AG04449 (cell line): Measurements from ENCODE around the gene HPS1.
"Not testable (repeated sequence)": the region's sequence is repeated elsewhere in the genome, so short reads cannot be mapped to it uniquely, and the experiment has no call there.

Experiments used
- CTCF ChIA-PET: fragments of 350-600 bp; formaldehyde crosslinking; extraction: SDS; loops from one replicate; lab custom pipeline; 2021; ENCODE audit warnings: antibody characterized with exemption; lab: Yijun Ruan, JAX
- POLR2A ChIA-PET: fragments of 400-600, 350-600 bp; formaldehyde crosslinking; extraction: SDS; loops from one replicate; lab custom pipeline; 2020; ENCODE audit warnings: antibody characterized with exemption, inconsistent platforms; lab: Yijun Ruan, JAX
- DNase-seq: peaks from one replicate; pipeline ENCODE4 v3.0.0-alpha.2; 2010; ENCODE audit warnings: low read depth, low spot score
- H3K4me3 ChIP-seq: 2 replicates; pipeline ENCODE4 v1.5.1; 2011; ENCODE audit warnings: low read depth, mild to moderate bottlenecking, control low read depth, low read length
- CTCF ChIP-seq: IDR thresholded peaks from one replicate; pipeline ENCODE4 v1.5.1; 2011; ENCODE audit warnings: mild to moderate bottlenecking, moderate library complexity, low read length, control low read depth, inconsistent platforms; ENCODE audit not compliant: insufficient read depth; ENCODE audit errors: missing control alignments

HPS1 gene

GRCh38 chr10:98391065-98391464, 55.7 kb downstream of the HPS1 start:
- ChIA-PET POLR2A (no interaction called here), CTCF (interaction anchor here (1.0 to 7.7 kb wide), 5 partner anchors 9 to 145 kb away, joined by 3 to 77 read pairs (median 3); partner anchors contain the start of gene LOXL4)
- DNase-seq = no peak
- TF ChIP-seq CTCF = no peak
- no peak overlapping the region for H3K4me3 ChIP-seq

- CTCF ChIA-PET = interaction anchor here (1.0 to 7.7 kb wide), 5 partner anchors 8 to 144 kb away, joined by 3 to 77 read pairs (median 3); partner anchors contain the start of gene LOXL4
- DNase-seq = no peak
- no peak overlapping the region for H3K4me3 ChIP-seq
- no peak for TF ChIP-seq CTCF
- POLR2A ChIA-PET = no interaction called here
Measured at GRCh38 chr10:98390406-98390805, 56.3 kb downstream of the HPS1 start.

- ChIA-PET CTCF (no interaction called here), POLR2A (no interaction called here)
- TF ChIP-seq CTCF = no peak
- DNase-seq = no peak
- H3K4me3 ChIP-seq = no peak overlapping the region
Measured at GRCh38 chr10:98389398-98389797, 57.3 kb downstream of the HPS1 start.

- CTCF ChIA-PET = interaction anchor here (1.1 to 1.4 kb wide), 2 partner anchors 79 to 89 kb away, joined by 3 to 5 read pairs; no protein-coding TSS in a partner anchor
- no peak for DNase-seq
- POLR2A ChIA-PET = no interaction called here
- no peak for TF ChIP-seq CTCF
- no peak overlapping the region for H3K4me3 ChIP-seq
Measured at GRCh38 chr10:98388101-98388655, 58.6 kb downstream of the HPS1 start.

GRCh38 chr10:98384531-98385133, 62.1 kb downstream of the HPS1 start:
- TF ChIP-seq CTCF = no peak
- no peak for DNase-seq
- no peak overlapping the region for H3K4me3 ChIP-seq
- ChIA-PET POLR2A (interaction anchor here (0.9 kb wide), 1 partner anchor 9 kb away, joined by 4 read pairs; no protein-coding TSS in a partner anchor), CTCF (interaction anchor here (1.5 to 3.3 kb wide), 2 partner anchors 10 to 141 kb away, joined by 5 to 19 read pairs; no protein-coding TSS in a partner anchor)

GRCh38 chr10:98383869-98384268, 62.9 kb downstream of the HPS1 start:
- ChIA-PET POLR2A (interaction anchor here (1.0 to 1.5 kb wide), 4 partner anchors 10 to 34 kb away, joined by 3 to 5 read pairs (median 4); no protein-coding TSS in a partner anchor), CTCF (interaction anchor here (0.9 to 3.3 kb wide), 4 partner anchors 9 to 141 kb away, joined by 4 to 19 read pairs (median 5); no protein-coding TSS in a partner anchor)
- TF ChIP-seq CTCF = no peak
- DNase-seq = no peak
- no peak overlapping the region for H3K4me3 ChIP-seq

- DNase-seq, H3K4me3 ChIP-seq: not testable (repeated sequence)
- POLR2A ChIA-PET = interaction anchor here (1.0 to 1.5 kb wide), 4 partner anchors 9 to 33 kb away, joined by 3 to 5 read pairs (median 4); no protein-coding TSS in a partner anchor
- CTCF ChIA-PET = interaction anchor here (0.9 to 3.3 kb wide), 7 partner anchors 8 to 140 kb away, joined by 3 to 19 read pairs (median 5); partner anchors contain the start of gene PYROXD2
Measured at GRCh38 chr10:98383134-98383667, 63.5 kb downstream of the HPS1 start.
